ENCODE measurements around the gene MYO9A.

The MYO9A gene

GRCh38 chr15:71932689-71933088, 185.3 kb downstream of the MYO9A start:
- no peak overlapping the region for H3K4me3 ChIP-seq (ENCODE audit: low read depth, low read length)
- no peak for TF ChIP-seq CTCF (IDR thresholded peaks at IDR 0.05; ENCODE audit: low read depth, low read length, missing control alignments)
- no peak for DNase-seq (ENCODE audit: low read depth)
- in situ Hi-C loops (cut with HindIII; ENCODE audit: low sequenced_read_pairs), result no loop called here

- in situ Hi-C loops (cut with HindIII; ENCODE audit: low sequenced_read_pairs), result no loop called here
- DNase-seq (ENCODE audit: low read depth), result no peak
- no peak overlapping the region for H3K4me3 ChIP-seq (ENCODE audit: low read depth, low read length)
- TF ChIP-seq CTCF (IDR thresholded peaks at IDR 0.05; ENCODE audit: low read depth, low read length, missing control alignments), result no peak
Measured at GRCh38 chr15:71931261-71931660, 186.7 kb downstream of the MYO9A start.

GRCh38 chr15:71925145-71925544, 192.8 kb downstream of the MYO9A start:
- in situ Hi-C loops (cut with HindIII; ENCODE audit: low sequenced_read_pairs), result no loop called here
- H3K4me3 ChIP-seq (ENCODE audit: low read depth, low read length), result no peak overlapping the region
- no peak for DNase-seq (ENCODE audit: low read depth)
- no peak for TF ChIP-seq CTCF (IDR thresholded peaks at IDR 0.05; ENCODE audit: low read depth, low read length, missing control alignments)

- TF ChIP-seq CTCF (IDR thresholded peaks at IDR 0.05; ENCODE audit: low read depth, low read length, missing control alignments), result no peak
- H3K4me3 ChIP-seq (ENCODE audit: low read depth, low read length), result no peak overlapping the region
- in situ Hi-C loops (cut with HindIII; ENCODE audit: low sequenced_read_pairs), result loop anchor here (5.0 kb wide), 1 partner anchor 74 kb away; no protein-coding TSS in a partner anchor
- DNase-seq (ENCODE audit: low read depth), result no peak
Measured at GRCh38 chr15:71921191-71921590, 196.8 kb downstream of the MYO9A start.

GRCh38 chr15:71920573-71920972, 197.4 kb downstream of the MYO9A start:
- no peak overlapping the region for H3K4me3 ChIP-seq (ENCODE audit: low read depth, low read length)
- in situ Hi-C loops (cut with HindIII; ENCODE audit: low sequenced_read_pairs), result loop anchor here (5.0 kb wide), 1 partner anchor 73 kb away; no protein-coding TSS in a partner anchor
- no peak for DNase-seq (ENCODE audit: low read depth)
- no peak for TF ChIP-seq CTCF (IDR thresholded peaks at IDR 0.05; ENCODE audit: low read depth, low read length, missing control alignments)

- no peak for TF ChIP-seq CTCF (IDR thresholded peaks at IDR 0.05; ENCODE audit: low read depth, low read length, missing control alignments)
- DNase-seq (ENCODE audit: low read depth), result no peak
- no peak overlapping the region for H3K4me3 ChIP-seq (ENCODE audit: low read depth, low read length)
- in situ Hi-C loops (cut with HindIII; ENCODE audit: low sequenced_read_pairs), result no loop called here
Measured at GRCh38 chr15:71916834-71917233, 201.1 kb downstream of the MYO9A start.

- in situ Hi-C loops (cut with HindIII; ENCODE audit: low sequenced_read_pairs), result no loop called here
- TF ChIP-seq CTCF (IDR thresholded peaks at IDR 0.05; ENCODE audit: low read depth, low read length, missing control alignments), result no peak
- no peak overlapping the region for H3K4me3 ChIP-seq (ENCODE audit: low read depth, low read length)
- DNase-seq (ENCODE audit: low read depth), result no peak
Measured at GRCh38 chr15:71914092-71914491, 203.9 kb downstream of the MYO9A start.

All from astrocyte of the cerebellum (primary cell).